Spleen (tissue), 11 donors: ENCODE results near the gene MYLK. TPM values are rescaled to one million over a fixed set of nuclear protein-coding genes. Genes with fewer than 3 reads are reported as not detected.

Experiments used
- DNase-seq: peaks from one replicate; pipeline ENCODE4 v3.0.0-alpha.2; 2020
- H3K27ac ChIP-seq, 8 donors: fragments of 200-600 bp; sonication (generic) in 7 of 8; 1 replicate in 4 of 8; 2 replicates in 4 of 8; pipeline versions ENCODE4 v1.5.0 to v1.8.0; 2016 to 2021; ENCODE audit warnings: inconsistent platforms in 4 of 8, mild to moderate bottlenecking in 4 of 8, moderate library complexity in 1 of 8
- H3K27me3 ChIP-seq, 7 donors: fragments of 200-600 bp; sonication (generic) in 6 of 7; replicated peaks in 1 of 7; 1 replicate in 4 of 7; 2 replicates in 3 of 7; pipeline versions ENCODE4 v1.5.0 to v1.8.0; 2016 to 2021; ENCODE audit warnings: inconsistent platforms in 3 of 7, mild to moderate bottlenecking in 1 of 7
- H3K36me3 ChIP-seq, 6 donors: fragments of 200-600 bp; sonication (generic) in 5 of 6; 1 replicate in 4 of 6; 2 replicates in 2 of 6; pipeline versions ENCODE4 v1.5.0 to v1.8.0; 2016 to 2021; ENCODE audit warnings: inconsistent platforms in 2 of 6
- H3K4me1 ChIP-seq, 6 donors: fragments of 200-600 bp; sonication (generic) in 5 of 6; 1 replicate in 3 of 6; 2 replicates in 3 of 6; pipeline versions ENCODE4 v1.5.0 to v1.8.0; 2016 to 2021; ENCODE audit warnings: inconsistent platforms in 3 of 6
- H3K4me3 ChIP-seq, 8 donors: fragments of 200-600 bp; sonication (generic) in 7 of 8; 1 replicate in 4 of 8; 2 replicates in 4 of 8; pipeline versions ENCODE4 v1.5.0 to v1.8.0; 2016 to 2021; ENCODE audit warnings: inconsistent platforms in 4 of 8, mild to moderate bottlenecking in 4 of 8, moderate library complexity in 2 of 8
- H3K9me3 ChIP-seq, 8 donors: fragments of 200-600 bp; sonication (generic) in 7 of 8; 1 replicate in 4 of 8; 2 replicates in 4 of 8; pipeline versions ENCODE4 v1.5.0 to v1.8.0; 2016 to 2021; ENCODE audit warnings: inconsistent platforms in 4 of 8
- CTCF ChIP-seq, 11 experiments: fragments of 200-600 bp in 7 of 11; fragments of 450-650 bp in 4 of 11; sonication (generic) in 4 of 11; IDR thresholded peaks in 8 of 11; conservative IDR thresholded peaks in 3 of 11; 1 replicate in 7 of 11; 2 replicates in 4 of 11; pipeline versions ENCODE4 v1.4.0 to v1.8.0; 2016 to 2021; ENCODE audit warnings: antibody characterized with exemption in 11 of 11, inconsistent platforms in 4 of 11, mild to moderate bottlenecking in 1 of 11
- POLR2A ChIP-seq, 3 donors: fragments of 450-650 bp; IDR thresholded peaks; one replicate each; pipeline ENCODE4 v1.5.1; 2017; ENCODE audit warnings: antibody characterized with exemption in 3 of 3, mild to moderate bottlenecking in 1 of 3
- POLR2AphosphoS5 ChIP-seq, 3 donors: sonication (generic); formaldehyde crosslinking; IDR thresholded peaks; one replicate each; pipeline ENCODE4 v1.5.1; 2017; ENCODE audit warnings: antibody characterized with exemption in 3 of 3
- WGBS, 5 donors: extraction: QIAGEN DNeasy Blood & Tissue Kit in 3 of 5; methylation state at CpG; one replicate each; pipeline versions ENCODE4 v1.1.5 to v1.1.7; 2013 to 2018; 5-methylcytosine and 5-hydroxymethylcytosine counted together
- intact Hi-C: fragments of 100-400 bp; cut with DNase I; formaldehyde crosslinking; loops from one replicate; pipeline ENCODE4 v1.15.0; 2023; ENCODE audit warnings: low total_unique reads
- polyA plus RNA-seq, 3 donors: library from polyadenylated mRNA; stranded (reverse); fragments of 200-250 nt; gene quantifications; one replicate each; pipeline ENCODE4 v1.2.1, GENCODE V29; 2013
- small RNA-seq, 4 donors: library from RNA; depleted of rRNA; stranded (forward); fragments of <200 nt; gene quantifications; one replicate each; pipeline ENCODE3, GENCODE V24; 2016
- total RNA-seq, 7 donors: library from RNA; depleted of rRNA in 3 of 7; stranded (reverse); fragments of >200 nt in 3 of 7; fragmentation: NEBNext Ultra II Directional in 4 of 7; extraction: Animal tissue kit (Norgen Biotek cat#: 25700) in 4 of 7; gene quantifications; one replicate each; pipeline versions ENCODE4 v1.1.0 to v1.2.1, GENCODE V29; 2016 to 2021
- donor health status: healthy with polysubstance abuse.
- donor health status: DM: no; HTN: no; CAD: no; lungs with moderate emphysema.
- donor health status: DM: no; HTN: no; CAD: no.
- donor health status: Bipolar disorder and iron deficiency.
- donor health status: healthy.
- donor health status: DM: no; HTN: no; CAD: no.
- donor health status: DM: yes; HTN: yes; CAD: no.

MYLK gene
- total and polyA plus RNA-seq, 10 donors, result 11.1 to 343 (median 154) TPM

GRCh38 chr3:123562547-123562946 is 321.6 kb downstream of the MYLK start:
- Histone ChIP-seq H3K36me3 (peaks cover 0 to 33% (median 4%) of the 10 kb centered on the region in 6 donors), H3K27me3 (no peaks in the 10 kb centered on the region), H3K4me3 (no peak overlapping the region), H3K4me1 (peaks cover 0 to 6% (median 2%) of the 10 kb centered on the region in 6 donors), H3K27ac (no peak overlapping the region), H3K9me3 (no peaks in the 10 kb centered on the region)
- intact Hi-C loops, result no loop called here
- TF ChIP-seq POLR2A (IDR thresholded peaks at IDR 0.05) (no peak), POLR2AphosphoS5 (IDR thresholded peaks at IDR 0.05) (no peak), CTCF (IDR thresholded peaks at IDR 0.05 in 8 of 11, conservative IDR thresholded peaks at IDR 0.05 in 3 of 11) (no peak)
- WGBS, 5 donors, result 76 to 96% (median 93%) methylated on average over 1 of the region's 1 CpG
- DNase-seq, result no peak

GRCh38 chr3:123561188-123561587 is 322.9 kb downstream of the MYLK start:
- TF ChIP-seq POLR2A (IDR thresholded peaks at IDR 0.05) (no peak), CTCF (IDR thresholded peaks at IDR 0.05 in 8 of 11, conservative IDR thresholded peaks at IDR 0.05 in 3 of 11) (no peak), POLR2AphosphoS5 (IDR thresholded peaks at IDR 0.05) (no peak)
- no peaks in the 10 kb centered on the region for H3K9me3 ChIP-seq
- H3K27ac ChIP-seq, result no peak overlapping the region
- 68 to 100% (median 73%) methylated on average over 2 of the region's 2 CpGs for WGBS, 5 donors
- H3K4me3 ChIP-seq, result no peak overlapping the region
- peaks cover 0 to 27% (median 4%) of the 10 kb centered on the region in 6 donors for H3K36me3 ChIP-seq
- no peak for DNase-seq
- no peaks in the 10 kb centered on the region for H3K27me3 ChIP-seq
- peaks cover 0 to 6% (median 2%) of the 10 kb centered on the region in 6 donors for H3K4me1 ChIP-seq
- intact Hi-C loops, result no loop called here

Small RNA genes within 50 kb of the gene (small RNA-seq; reads per million reads assigned to genes)
- gene RF00392, result 0 reads per million in 4 donors

Other genes starting within 250 kb of the MYLK start
- gene CCDC14, start 76.9 kb upstream of the MYLK start, total RNA-seq, result 10 to 100 TPM; 23.3 to 53.9 (median 31.4) TPM
- 10 to 100 TPM; 13.6 to 22.1 (median 17.0) TPM for gene CCDC14, start 76.9 kb upstream of the MYLK start, polyA plus RNA-seq
- not detected for gene ROPN1, start 107.8 kb upstream of the MYLK start, total RNA-seq
- gene ROPN1, start 107.8 kb upstream of the MYLK start, polyA plus RNA-seq, result under 1 TPM in 1 of 3 donors, not detected in 2; 0.06 TPM
- 100 to 1,000 TPM in 6 of 7 donors, 10 to 100 TPM in 1; 83.9 to 235 (median 180) TPM for gene KALRN, start 149.0 kb upstream of the MYLK start, total RNA-seq
- gene KALRN, start 149.0 kb upstream of the MYLK start, polyA plus RNA-seq, result 10 to 100 TPM in 1 of 3 donors, 1 to 10 TPM in 2; 6.3 to 19.6 (median 8.5) TPM